SK-N-MC (cell line): ENCODE results near the gene SPINDOC.
"Not testable (repeated sequence)": the region's sequence is repeated elsewhere in the genome, so short reads cannot be mapped to it uniquely, and the experiment has no call there.

Experiments used
- DNase-seq: peaks from one replicate; pipeline ENCODE4 v3.0.0-alpha.2; 2011; ENCODE audit warnings: low read depth, low spot score
- H3K27ac ChIP-seq: fragments of 200-600 bp; sonication (generic); 2 replicates; pipeline ENCODE4 v1.5.1; 2016; ENCODE audit warnings: mixed run types
- H3K36me3 ChIP-seq: fragments of 200-600 bp; sonication (generic); 2 replicates; pipeline ENCODE4 v1.6.1; 2017; ENCODE audit warnings: antibody characterized with exemption, low read length, mixed read lengths; ENCODE audit not compliant: insufficient read depth
- H3K4me3 ChIP-seq: fragments of 200-600 bp; sonication (generic); 2 replicates; pipeline ENCODE4 v1.5.1; 2016
- H3K9ac ChIP-seq: fragments of 200-600 bp; sonication (generic); 2 replicates; pipeline ENCODE4 v1.8.0; 2017; ENCODE audit warnings: mixed run types, mixed read lengths; ENCODE audit not compliant: insufficient read length
- H3K9me3 ChIP-seq: fragments of 200-600 bp; sonication (generic); 2 replicates; pipeline ENCODE4 v1.6.1; 2017; ENCODE audit warnings: low read depth, mild to moderate bottlenecking, antibody characterized with exemption, low read length, moderate library complexity, mixed read lengths
- EZH2 ChIP-seq: fragments of 200-600 bp; sonication (generic); IDR thresholded peaks from one replicate; pipeline ENCODE4 v1.6.1; 2017; ENCODE audit warnings: antibody characterized with exemption
- FOXP2 ChIP-seq: optimal IDR thresholded peaks from 2 replicates; pipeline ENCODE3; 2011; ENCODE audit warnings: mild to moderate bottlenecking, moderate library complexity; ENCODE audit not compliant: insufficient read depth; ENCODE audit errors: extremely low read length, control extremely low read depth
- POLR2AphosphoS5 ChIP-seq: IDR thresholded peaks from 2 replicates; pipeline ENCODE4 v1.6.1; 2012; ENCODE audit warnings: mild to moderate bottlenecking, low read depth, low read length, borderline replicate concordance

SPINDOC gene

DNA sequence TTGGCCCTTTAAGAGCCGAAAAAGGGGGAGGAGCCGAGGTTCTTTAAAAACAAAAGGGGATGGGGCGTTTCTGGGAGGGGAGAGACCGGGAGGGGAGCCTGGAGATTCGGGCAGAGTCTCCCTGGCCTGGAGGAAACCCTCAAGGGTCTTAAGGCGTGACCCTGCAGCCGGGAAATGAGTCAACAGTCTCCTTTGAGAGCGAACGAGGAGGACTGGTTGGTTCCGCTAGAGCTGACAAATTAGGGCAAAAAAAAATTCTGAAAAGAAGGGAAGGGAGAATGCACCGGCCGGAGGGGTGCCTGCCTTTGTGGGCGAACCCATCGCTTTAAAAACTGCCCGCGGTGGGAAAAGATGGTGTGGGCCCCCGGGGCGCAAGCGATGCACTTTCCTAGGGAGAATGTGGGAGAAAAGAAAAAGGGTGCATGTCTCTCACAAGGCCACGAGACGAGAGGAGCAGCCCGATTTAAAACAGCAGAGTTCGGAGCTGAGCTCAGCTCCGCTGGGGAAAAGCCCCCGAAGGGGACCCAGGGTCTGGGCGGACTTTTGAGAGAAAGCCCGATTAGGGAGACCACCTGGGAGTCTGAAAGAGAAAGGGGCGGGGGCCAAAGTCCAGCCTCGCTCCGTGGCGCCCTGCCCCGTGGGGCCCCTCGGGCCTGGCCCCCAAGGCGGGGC lies 45.6 kb upstream of the SPINDOC start:
- H3K9me3 ChIP-seq = no peaks in the 10 kb centered on the region

DNA sequence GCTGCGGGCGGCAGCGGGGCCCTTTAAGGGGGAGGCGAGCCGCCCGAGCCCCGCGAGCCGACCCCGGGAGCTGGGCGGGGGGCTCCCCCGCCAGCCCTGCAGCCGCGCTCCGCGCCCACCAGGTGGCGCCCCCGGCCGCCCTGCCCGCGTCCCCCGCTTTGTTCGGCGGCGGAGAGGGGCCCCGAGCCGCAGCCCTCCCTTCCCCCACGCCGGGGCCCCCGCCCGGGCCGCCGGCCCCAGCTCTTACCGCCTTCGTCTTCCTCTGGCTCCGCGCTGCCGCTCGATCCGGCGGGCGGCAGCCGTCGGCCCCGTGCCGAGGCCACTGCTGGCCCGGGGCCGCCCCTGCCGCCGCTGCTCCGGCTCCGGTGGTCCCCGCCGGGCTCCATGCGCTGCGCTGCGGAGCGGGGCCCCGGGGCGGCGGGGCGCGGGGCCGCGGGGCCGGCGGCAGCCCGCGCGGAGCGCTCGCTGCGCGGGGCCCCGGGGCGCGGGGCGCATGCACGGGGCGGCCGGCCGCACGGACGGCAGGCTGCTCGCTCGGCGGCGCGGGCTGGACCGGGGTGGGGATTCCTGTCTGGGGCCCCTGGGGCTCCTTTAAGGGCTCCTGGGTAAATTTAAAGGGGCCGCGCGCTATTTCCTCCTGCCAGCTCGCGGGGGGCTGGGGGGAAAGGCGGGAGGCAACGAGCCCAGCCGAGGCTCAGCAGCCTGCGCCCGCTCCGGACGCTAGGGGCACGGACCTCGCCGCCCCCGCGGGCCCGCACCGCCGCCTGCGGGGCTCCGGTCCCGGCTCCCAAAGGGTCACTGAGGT lies 44.8 kb upstream of the SPINDOC start, which contains the start of gene ZFTA:
TSS of gene ZFTA (minus strand) at position 539 of the 805 bp plus-strand sequence. CDS start at position 386, 153 bp downstream.
- Histone ChIP-seq H3K9ac (peak within 1 kb of the TSS; percentile 75), H3K36me3 (peaks cover 7% of the 10 kb centered on the region; the same call in 1 of the 2 replicates), H3K27ac (peak within 1 kb of the TSS; percentile 76; the same call in 1 of the 2 replicates), H3K4me3 (peak within 1 kb of the TSS; percentile 87), H3K9me3 (no peaks in the 10 kb centered on the region)
- DNase-seq = no peak
- TF ChIP-seq EZH2 (no peak), FOXP2 (no peak), POLR2AphosphoS5 (no peak)

More for the DNA sequence above, 45.6 kb upstream of the SPINDOC start:
- H3K36me3 ChIP-seq = peaks cover 7% of the 10 kb centered on the region; the same call in 1 of the 2 replicates
- H3K4me3 ChIP-seq = peak overlapping the region; percentile 87
- H3K27ac ChIP-seq = peak overlapping the region; percentile 10; the same call in 1 of the 2 replicates
- no peak for DNase-seq
- TF ChIP-seq EZH2 (no peak), POLR2AphosphoS5 (0 out of 2 replicates have a peak, but pooled peaks have one; percentile 22), FOXP2 (no peak)
- H3K9ac ChIP-seq = peak overlapping the region; percentile 75

DNA sequence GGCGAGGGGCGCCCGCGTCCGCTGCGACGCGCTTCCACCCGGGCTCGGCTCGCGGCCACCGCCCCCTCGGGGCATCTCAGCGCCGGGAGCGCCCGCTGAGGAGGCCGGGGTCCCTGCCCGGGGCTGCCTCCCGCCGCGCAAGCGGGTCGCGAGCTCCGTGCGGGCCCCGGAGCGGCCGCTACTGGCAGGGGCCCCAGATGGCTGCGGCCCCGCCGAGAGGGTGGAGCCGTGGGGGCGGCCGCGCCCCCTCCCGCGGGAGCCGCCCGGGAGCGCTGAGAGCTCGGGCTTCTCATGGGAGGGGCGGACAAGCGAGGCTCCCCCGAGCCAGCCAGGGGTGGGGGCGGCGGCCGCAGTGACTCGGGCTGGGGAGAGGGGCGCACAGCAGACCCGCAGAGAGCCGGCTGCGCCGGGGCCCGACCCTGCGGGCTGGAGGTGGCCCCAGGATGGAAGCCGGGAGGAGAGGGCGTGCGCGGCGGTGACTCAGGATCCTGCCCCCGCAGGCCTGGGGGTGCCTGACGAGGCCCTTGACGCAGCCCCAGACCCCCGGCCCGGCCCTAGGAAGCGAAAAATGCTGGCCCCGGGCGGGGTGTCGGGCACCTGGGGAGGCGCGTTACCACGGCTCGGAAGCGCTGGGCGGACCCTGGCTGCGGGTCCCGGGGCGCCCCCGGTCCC lies 44.1 kb upstream of the SPINDOC start:
- peak overlapping the region; percentile 31; the same call in 1 of the 2 replicates for H3K27ac ChIP-seq
- DNase-seq = no peak
- no peak for TF ChIP-seq FOXP2
- TF ChIP-seq POLR2AphosphoS5 = no peak
- no peak for TF ChIP-seq EZH2

DNA sequence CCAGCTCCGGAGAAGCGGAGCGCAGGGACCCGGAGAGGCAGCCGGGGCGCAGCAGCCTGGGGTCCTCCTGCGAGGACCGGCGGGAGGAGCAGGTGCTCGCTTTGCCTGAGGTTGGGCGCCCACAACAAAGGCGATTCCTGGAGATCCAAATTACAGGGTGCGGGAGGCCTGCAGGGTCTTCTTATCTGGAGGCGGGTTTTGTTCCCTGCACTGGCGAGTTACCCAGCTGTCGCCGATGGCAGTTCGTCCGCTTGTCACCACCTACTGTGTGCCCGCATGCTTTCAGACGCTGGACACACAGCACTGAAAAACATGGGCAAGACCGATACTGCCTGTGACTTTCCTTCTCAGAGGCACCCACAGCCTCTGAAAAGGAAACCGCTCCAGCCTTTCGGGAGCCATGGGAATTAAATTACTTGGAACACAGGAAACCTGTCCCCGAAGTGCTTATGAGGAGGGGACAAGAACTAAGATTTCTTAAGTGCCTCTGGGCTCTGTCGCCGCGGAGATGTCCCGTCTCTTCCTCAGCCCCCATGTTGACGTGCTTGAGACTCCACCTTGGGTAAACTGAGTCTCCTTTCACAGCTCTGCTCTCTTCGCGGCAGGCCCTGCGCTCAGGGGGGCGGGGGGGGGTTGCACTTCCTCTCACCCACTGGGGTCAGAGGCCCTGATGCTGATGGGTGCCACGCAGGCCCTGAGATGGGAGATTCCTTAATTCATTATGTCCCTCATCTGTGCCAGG lies 43.4 kb upstream of the SPINDOC start:
- no peak for DNase-seq

More for the DNA sequence above, 44.1 kb upstream of the SPINDOC start:
- no peaks in the 10 kb centered on the region for H3K9me3 ChIP-seq
- H3K36me3 ChIP-seq = peaks cover 7% of the 10 kb centered on the region; the same call in 1 of the 2 replicates
- peak overlapping the region; percentile 53 for H3K9ac ChIP-seq
- H3K4me3 ChIP-seq = peak overlapping the region; percentile 84

DNA sequence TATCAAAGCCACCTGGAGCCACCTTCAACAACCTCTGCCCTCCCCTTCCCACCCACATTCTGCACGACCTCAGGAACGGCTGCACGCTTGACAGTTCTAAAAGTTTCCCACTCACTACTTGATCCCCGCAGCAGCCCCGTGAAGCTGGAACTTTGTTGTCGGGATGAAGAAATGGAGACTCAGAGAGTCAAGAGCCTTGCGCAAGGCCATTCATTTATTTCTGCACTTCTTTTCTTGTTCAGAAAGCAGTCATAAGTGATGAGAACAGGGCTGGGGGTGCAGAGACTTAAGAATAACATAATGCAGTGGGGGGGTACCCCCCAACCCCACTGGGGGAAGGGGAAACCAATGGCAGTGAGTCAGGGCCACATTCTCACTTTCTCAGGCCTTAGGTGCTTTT lies 42.5 kb upstream of the SPINDOC start:
- TF ChIP-seq EZH2 = no peak
- TF ChIP-seq FOXP2 = no peak
- no peak for TF ChIP-seq POLR2AphosphoS5
- Histone ChIP-seq H3K4me3 (no peak overlapping the region), H3K27ac (no peak overlapping the region), H3K9ac (no peak overlapping the region), H3K9me3 (no peaks in the 10 kb centered on the region), H3K36me3 (peaks cover 3% of the 10 kb centered on the region; the same call in 1 of the 2 replicates)
- no peak for DNase-seq

More for the DNA sequence above, 43.4 kb upstream of the SPINDOC start:
- peak overlapping the region; percentile 53 for H3K9ac ChIP-seq
- no peaks in the 10 kb centered on the region for H3K9me3 ChIP-seq
- H3K27ac ChIP-seq = no peak overlapping the region
- H3K36me3 ChIP-seq = peaks cover 7% of the 10 kb centered on the region; the same call in 1 of the 2 replicates
- TF ChIP-seq EZH2 (no peak), FOXP2 (no peak), POLR2AphosphoS5 (no peak)
- peak overlapping the region; percentile 84 for H3K4me3 ChIP-seq

DNA sequence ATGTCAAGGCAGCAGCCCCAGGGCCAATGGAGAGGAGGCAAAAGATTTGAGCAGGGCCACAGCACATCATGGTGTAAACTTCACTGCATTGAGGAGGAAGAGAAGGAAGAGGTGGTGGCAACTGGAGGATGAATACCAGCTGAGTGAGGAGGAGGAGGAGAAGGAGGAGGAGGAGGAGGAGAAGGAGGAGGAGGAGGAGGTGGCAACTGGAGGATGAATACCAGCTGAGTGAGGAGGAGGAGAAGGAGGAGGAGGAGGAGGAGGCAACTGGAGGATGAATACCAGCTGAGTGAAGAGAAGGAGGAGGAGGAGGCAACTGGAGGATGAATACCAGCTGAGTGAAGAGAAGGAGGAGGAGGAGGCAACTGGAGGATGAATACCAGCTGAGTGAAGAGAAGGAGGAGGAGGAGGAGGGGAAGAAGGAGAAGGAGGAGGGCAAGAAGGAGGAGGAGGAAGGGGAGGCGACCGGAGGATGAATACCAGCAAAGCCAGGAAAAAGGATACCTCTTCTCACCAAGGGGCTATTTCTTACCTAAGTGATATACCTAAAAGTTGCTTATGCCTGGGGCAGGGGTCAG lies 41.4 kb upstream of the SPINDOC start:
- not testable (repeated sequence) for H3K9ac ChIP-seq, H3K36me3 ChIP-seq, DNase-seq, H3K4me3 ChIP-seq, H3K9me3 ChIP-seq, H3K27ac ChIP-seq

DNA sequence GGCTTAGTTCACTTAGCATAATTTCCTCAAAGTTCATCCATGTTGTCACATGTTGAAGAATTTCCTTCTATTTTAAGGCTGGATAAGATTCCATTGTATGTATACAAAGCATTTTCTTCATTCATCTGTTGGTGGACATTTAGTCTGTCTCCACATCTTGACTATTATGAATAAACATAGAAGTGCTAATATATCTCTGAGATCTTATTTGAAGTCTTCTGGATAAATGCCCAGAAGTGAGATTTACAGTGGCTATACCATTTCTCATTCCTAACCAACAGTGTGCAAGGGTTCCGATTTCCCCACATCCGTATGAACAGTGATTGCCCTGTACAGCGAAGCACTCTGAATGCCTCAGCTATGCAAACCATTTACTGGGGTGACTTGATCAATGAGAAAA lies 38.1 kb upstream of the SPINDOC start:
- no peak overlapping the region for H3K4me3 ChIP-seq
- H3K27ac ChIP-seq = no peak overlapping the region
- H3K36me3 ChIP-seq = no peaks in the 10 kb centered on the region
- H3K9me3 ChIP-seq = no peaks in the 10 kb centered on the region
- no peak overlapping the region for H3K9ac ChIP-seq
- no peak for DNase-seq
- TF ChIP-seq POLR2AphosphoS5 = no peak
- no peak for TF ChIP-seq EZH2
- no peak for TF ChIP-seq FOXP2
